ENCODE measurements around the gene RHBDF1. TPM values are rescaled to one million over a fixed set of nuclear protein-coding genes. Genes with fewer than 3 reads are reported as not detected.

RHBDF1 gene
- total and polyA plus RNA-seq, 2 experiments from 2014 or later, result 22.6 to 24.5 TPM

DNA sequence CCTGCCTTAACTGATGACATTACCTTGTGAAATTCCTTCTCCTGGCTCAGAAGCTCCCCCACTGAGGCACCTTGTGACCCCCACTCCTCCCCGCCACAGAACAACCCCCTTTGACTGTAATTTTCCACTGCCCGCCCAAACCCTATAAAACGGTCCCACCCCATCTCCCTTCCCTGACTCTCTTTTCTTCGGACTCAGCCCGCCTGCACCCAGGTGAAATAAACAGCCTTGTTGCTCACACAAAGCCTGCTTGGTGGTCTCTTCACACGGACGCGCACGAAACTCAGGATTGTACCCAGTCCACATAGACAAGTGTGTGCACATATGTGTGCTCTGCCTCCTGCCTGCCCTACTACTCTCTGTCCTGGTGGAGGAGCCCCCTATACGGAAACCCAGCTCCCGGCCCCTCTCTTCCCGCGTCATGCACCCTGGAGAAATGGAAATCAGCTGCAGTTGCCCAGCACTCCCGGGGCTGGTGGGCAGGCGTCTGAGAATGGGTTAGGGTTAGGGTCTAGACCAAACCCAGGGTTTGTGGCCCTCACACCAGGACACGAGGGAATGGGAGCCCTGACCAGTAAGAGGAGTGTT is 2.4 kb upstream of the RHBDF1 start:
- DNase-seq (ENCODE audit: low spot score), result no peak
- peaks cover 28% of the 10 kb centered on the region for H3K27me3 Mint-ChIP-seq (ENCODE audit: insufficient read depth, low read depth, poor library complexity)
- 0 out of 2 replicates have a peak, but pooled peaks cover 5% of the 10 kb centered on the region for H4K20me1 ChIP-seq (replicated peaks; ENCODE audit: insufficient read depth)
- no peaks in the 10 kb centered on the region for H3K36me3 Mint-ChIP-seq (ENCODE audit: low read depth)
- H3K4me2 ChIP-seq, result no peak overlapping the region
- no peaks in the 10 kb centered on the region; the same call in 1 of the 2 replicates for H3K79me2 ChIP-seq (replicated peaks; ENCODE audit: insufficient read depth)
- peaks cover 50% of the 10 kb centered on the region for H3K4me1 ChIP-seq (ENCODE audit: insufficient read depth)
- ATAC-seq, result no peak
- no peak overlapping the region for H3K4me3 ChIP-seq
- peaks cover 50% of the 10 kb centered on the region for H3K4me1 Mint-ChIP-seq
- H3K27ac ChIP-seq (ENCODE audit: low read depth), result no peak overlapping the region; the same call in 1 of the 2 replicates
- peaks cover 17% of the 10 kb centered on the region; the same call in 1 of the 2 replicates for H3F3A ChIP-seq (replicated peaks; ENCODE audit: low read depth)
- H3K9me2 ChIP-seq (ENCODE audit: insufficient read depth), result no peaks in the 10 kb centered on the region
- peak overlapping the region; percentile 58; the same call in 1 of the 2 replicates for H3K27ac Mint-ChIP-seq
- no peak for TF ChIP-seq ZNF331 (CRISPR knock-in tag; IDR thresholded peaks at IDR 0.05; ENCODE audit: low read depth)
- no peak for TF ChIP-seq STAT1 (IDR thresholded peaks at IDR 0.05; ENCODE audit: unreplicated experiment)
- no peak for TF ChIP-seq ZNF114 (CRISPR knock-in tag; IDR thresholded peaks at IDR 0.05)
- H3K27me3 ChIP-seq (ENCODE audit: insufficient read depth), result no peaks in the 10 kb centered on the region
- no peaks in the 10 kb centered on the region for H3K9me3 Mint-ChIP-seq
- no peaks in the 10 kb centered on the region for H3K36me3 ChIP-seq (ENCODE audit: insufficient read depth)
- no peak overlapping the region; the same call in 2 of the 3 replicates for H3K4me3 Mint-ChIP-seq
- H2AFZ ChIP-seq, result no peak overlapping the region

DNA sequence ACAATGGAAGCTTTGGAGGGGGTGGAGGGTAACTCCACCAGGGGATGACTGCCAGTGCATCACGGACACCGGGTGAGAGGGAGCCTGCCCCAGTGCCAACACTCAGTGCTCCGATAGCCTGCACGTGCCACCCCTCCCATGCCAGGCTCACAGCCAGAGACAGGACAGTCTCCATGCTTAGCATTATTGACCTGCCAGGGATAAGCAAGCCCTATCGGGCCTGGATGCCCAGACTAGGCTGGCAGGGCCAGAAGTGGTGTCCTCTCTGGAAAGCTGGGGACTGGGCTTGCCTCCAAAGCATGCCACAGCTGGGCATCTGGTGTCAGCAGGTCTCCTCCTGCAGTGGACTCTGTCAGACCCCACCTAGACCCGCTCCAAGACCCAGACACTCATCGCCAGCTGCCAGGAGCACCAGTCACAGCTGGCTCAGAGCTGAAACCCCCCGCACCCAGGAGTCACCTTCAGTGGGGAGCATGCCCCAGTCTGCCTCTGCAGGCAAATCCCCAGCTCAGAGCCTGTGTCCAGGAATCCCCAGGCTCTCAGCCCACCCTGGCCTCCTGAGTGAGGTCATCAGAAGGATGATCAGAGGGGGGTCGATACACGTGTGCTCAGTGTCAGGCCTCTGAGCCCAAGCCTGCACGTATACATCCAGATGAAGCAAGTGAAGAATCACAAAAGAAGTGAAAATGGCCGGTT is 1.8 kb upstream of the RHBDF1 start:
- Mint-ChIP-seq H3K36me3 (ENCODE audit: low read depth) (no peaks in the 10 kb centered on the region), H3K9me3 (no peaks in the 10 kb centered on the region), H3K27ac (peak overlapping the region; percentile 59; the same call in 1 of the 2 replicates), H3K27me3 (ENCODE audit: insufficient read depth, low read depth, poor library complexity) (peaks cover 25% of the 10 kb centered on the region), H3K4me1 (peaks cover 54% of the 10 kb centered on the region), H3K4me3 (peak overlapping the region; percentile 55; the same call in 1 of the 3 replicates)
- H3K4me3 ChIP-seq, result no peak overlapping the region
- H3K4me1 ChIP-seq (ENCODE audit: insufficient read depth), result peaks cover 50% of the 10 kb centered on the region
- H3K27ac ChIP-seq (ENCODE audit: low read depth), result no peak overlapping the region
- H3K9me2 ChIP-seq (ENCODE audit: insufficient read depth), result no peaks in the 10 kb centered on the region
- H2AFZ ChIP-seq, result no peak overlapping the region
- DNase-seq (ENCODE audit: low spot score) (no peak), ATAC-seq (no peak)
- H3K4me2 ChIP-seq, result peak overlapping the region; percentile 62
- 0 out of 2 replicates have a peak, but pooled peaks cover 5% of the 10 kb centered on the region for H4K20me1 ChIP-seq (replicated peaks; ENCODE audit: insufficient read depth)
- no peaks in the 10 kb centered on the region for H3K27me3 ChIP-seq (ENCODE audit: insufficient read depth)
- H3F3A ChIP-seq (replicated peaks; ENCODE audit: low read depth), result peaks cover 17% of the 10 kb centered on the region; the same call in 1 of the 2 replicates
- H3K79me2 ChIP-seq (replicated peaks; ENCODE audit: insufficient read depth), result peaks cover 4% of the 10 kb centered on the region; the same call in 1 of the 2 replicates
- no peaks in the 10 kb centered on the region for H3K36me3 ChIP-seq (ENCODE audit: insufficient read depth)
- no peak for TF ChIP-seq ZNF114 (CRISPR knock-in tag; IDR thresholded peaks at IDR 0.05)
- TF ChIP-seq, protein P1, sequence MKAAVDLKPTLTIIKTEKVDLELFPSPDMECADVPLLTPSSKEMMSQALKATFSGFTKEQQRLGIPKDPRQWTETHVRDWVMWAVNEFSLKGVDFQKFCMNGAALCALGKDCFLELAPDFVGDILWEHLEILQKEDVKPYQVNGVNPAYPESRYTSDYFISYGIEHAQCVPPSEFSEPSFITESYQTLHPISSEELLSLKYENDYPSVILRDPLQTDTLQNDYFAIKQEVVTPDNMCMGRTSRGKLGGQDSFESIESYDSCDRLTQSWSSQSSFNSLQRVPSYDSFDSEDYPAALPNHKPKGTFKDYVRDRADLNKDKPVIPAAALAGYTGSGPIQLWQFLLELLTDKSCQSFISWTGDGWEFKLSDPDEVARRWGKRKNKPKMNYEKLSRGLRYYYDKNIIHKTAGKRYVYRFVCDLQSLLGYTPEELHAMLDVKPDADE (IDR thresholded peaks at IDR 0.05), result no peak
- TF ChIP-seq, protein P2, sequence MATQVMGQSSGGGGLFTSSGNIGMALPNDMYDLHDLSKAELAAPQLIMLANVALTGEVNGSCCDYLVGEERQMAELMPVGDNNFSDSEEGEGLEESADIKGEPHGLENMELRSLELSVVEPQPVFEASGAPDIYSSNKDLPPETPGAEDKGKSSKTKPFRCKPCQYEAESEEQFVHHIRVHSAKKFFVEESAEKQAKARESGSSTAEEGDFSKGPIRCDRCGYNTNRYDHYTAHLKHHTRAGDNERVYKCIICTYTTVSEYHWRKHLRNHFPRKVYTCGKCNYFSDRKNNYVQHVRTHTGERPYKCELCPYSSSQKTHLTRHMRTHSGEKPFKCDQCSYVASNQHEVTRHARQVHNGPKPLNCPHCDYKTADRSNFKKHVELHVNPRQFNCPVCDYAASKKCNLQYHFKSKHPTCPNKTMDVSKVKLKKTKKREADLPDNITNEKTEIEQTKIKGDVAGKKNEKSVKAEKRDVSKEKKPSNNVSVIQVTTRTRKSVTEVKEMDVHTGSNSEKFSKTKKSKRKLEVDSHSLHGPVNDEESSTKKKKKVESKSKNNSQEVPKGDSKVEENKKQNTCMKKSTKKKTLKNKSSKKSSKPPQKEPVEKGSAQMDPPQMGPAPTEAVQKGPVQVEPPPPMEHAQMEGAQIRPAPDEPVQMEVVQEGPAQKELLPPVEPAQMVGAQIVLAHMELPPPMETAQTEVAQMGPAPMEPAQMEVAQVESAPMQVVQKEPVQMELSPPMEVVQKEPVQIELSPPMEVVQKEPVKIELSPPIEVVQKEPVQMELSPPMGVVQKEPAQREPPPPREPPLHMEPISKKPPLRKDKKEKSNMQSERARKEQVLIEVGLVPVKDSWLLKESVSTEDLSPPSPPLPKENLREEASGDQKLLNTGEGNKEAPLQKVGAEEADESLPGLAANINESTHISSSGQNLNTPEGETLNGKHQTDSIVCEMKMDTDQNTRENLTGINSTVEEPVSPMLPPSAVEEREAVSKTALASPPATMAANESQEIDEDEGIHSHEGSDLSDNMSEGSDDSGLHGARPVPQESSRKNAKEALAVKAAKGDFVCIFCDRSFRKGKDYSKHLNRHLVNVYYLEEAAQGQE (IDR thresholded peaks at IDR 0.05; ENCODE audit: unreplicated experiment), result no peak
- TF ChIP-seq, protein P3, sequence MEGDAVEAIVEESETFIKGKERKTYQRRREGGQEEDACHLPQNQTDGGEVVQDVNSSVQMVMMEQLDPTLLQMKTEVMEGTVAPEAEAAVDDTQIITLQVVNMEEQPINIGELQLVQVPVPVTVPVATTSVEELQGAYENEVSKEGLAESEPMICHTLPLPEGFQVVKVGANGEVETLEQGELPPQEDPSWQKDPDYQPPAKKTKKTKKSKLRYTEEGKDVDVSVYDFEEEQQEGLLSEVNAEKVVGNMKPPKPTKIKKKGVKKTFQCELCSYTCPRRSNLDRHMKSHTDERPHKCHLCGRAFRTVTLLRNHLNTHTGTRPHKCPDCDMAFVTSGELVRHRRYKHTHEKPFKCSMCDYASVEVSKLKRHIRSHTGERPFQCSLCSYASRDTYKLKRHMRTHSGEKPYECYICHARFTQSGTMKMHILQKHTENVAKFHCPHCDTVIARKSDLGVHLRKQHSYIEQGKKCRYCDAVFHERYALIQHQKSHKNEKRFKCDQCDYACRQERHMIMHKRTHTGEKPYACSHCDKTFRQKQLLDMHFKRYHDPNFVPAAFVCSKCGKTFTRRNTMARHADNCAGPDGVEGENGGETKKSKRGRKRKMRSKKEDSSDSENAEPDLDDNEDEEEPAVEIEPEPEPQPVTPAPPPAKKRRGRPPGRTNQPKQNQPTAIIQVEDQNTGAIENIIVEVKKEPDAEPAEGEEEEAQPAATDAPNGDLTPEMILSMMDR (conservative IDR thresholded peaks at IDR 0.05; ENCODE audit: low read depth in 2 of 2), result no peak
- TF ChIP-seq ZNF331 (CRISPR knock-in tag; IDR thresholded peaks at IDR 0.05; ENCODE audit: low read depth), result no peak
- TF ChIP-seq EZH2phosphoT487 (IDR thresholded peaks at IDR 0.05; ENCODE audit: unreplicated experiment), result no peak

Measured in GM23338 (cell line).